BE2C (cell line): ENCODE measurements around the gene LAX1.

Experiments
- DNase-seq: peaks from one replicate; pipeline ENCODE4 v3.0.0-alpha.2; 2020
- H3K27me3 ChIP-seq: fragments of 250-450 bp; sonication (Bioruptor Pico); 2 replicates; pipeline ENCODE4 v1.5.1; 2020; ENCODE audit warnings: mild to moderate bottlenecking
- H3K36me3 ChIP-seq: fragments of 250-450 bp; sonication (Bioruptor Pico); 2 replicates; pipeline ENCODE4 v1.5.1; 2020; ENCODE audit warnings: mild to moderate bottlenecking
- H3K4me1 ChIP-seq: fragments of 250-450 bp; sonication (Bioruptor Pico); 2 replicates; pipeline ENCODE4 v1.5.1; 2020
- H3K4me3 ChIP-seq: 2 replicates; pipeline ENCODE4 v1.5.1; 2011; ENCODE audit warnings: low read depth, low read length
- H3K9me3 ChIP-seq: fragments of 250-450 bp; sonication (Bioruptor Pico); 2 replicates; pipeline ENCODE4 v1.5.1; 2020
- TF ChIP-seq, protein P1 (sequence below): IDR thresholded peaks from 2 replicates; pipeline ENCODE4 v1.5.1; 2012; ENCODE audit warnings: mild to moderate bottlenecking, low read depth, low read length

LAX1 gene

DNA sequence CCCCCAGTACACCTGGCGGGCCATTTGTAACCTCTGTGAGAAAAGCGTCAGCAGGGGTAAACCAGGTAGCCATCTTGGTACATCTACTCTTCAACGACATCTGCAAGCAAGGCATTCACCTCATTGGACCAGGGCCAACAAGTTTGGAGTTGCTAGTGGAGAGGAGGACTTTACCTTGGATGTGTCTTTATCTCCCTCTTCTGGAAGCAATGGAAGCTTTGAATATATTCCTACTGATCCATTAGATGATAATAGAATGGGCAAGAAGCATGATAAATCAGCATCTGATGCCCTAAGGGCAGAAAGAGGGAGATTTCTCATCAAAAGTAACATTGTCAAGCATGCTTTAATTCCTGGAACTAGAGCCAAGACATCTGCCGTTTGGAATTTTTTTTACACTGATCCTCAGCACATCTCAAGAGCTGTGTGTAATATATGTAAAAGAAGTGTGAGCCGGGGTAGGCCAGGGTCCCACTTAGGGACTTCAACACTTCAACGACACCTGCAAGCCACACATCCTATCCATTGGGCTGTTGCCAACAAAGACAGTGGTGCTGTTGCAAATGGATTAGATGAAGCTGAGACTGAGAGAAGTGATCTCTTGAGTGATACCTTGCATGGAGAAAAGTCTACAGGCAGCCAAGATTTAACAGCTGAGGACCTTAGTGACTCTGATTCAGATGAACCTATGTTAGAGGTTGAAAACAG, 33.1 kb downstream of the LAX1 start:
- peaks cover 5% of the 10 kb centered on the region; the same call in 1 of the 2 replicates for H3K4me1 ChIP-seq
- H3K36me3 ChIP-seq = peaks cover 50% of the 10 kb centered on the region

DNA sequence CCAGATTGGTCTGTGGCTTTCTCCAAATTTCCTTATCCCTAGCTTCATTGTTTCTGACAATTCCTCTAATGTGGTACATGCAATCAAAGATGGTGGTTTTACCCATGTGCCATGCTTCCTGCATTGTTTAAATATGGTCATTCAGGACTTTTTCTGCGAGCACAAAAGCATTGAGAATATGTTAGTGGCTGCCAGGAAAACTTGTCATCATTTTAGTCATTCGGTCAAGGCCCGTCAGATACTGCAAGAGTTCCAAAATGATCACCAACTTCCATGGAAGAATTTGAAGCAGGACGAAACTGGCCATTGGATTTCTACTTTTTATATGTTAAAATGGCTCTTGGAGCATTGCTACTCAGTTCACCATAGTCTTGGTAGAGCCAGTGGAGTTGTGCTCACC, 34.2 kb downstream of the LAX1 start:
- H3K9me3 ChIP-seq = 0 out of 2 replicates have a peak, but pooled peaks cover 2% of the 10 kb centered on the region
- DNase-seq = no peak
- no peaks in the 10 kb centered on the region for H3K27me3 ChIP-seq
- H3K4me1 ChIP-seq = peaks cover 5% of the 10 kb centered on the region; the same call in 1 of the 2 replicates
- no peak overlapping the region for H3K4me3 ChIP-seq
- TF ChIP-seq, protein P1, sequence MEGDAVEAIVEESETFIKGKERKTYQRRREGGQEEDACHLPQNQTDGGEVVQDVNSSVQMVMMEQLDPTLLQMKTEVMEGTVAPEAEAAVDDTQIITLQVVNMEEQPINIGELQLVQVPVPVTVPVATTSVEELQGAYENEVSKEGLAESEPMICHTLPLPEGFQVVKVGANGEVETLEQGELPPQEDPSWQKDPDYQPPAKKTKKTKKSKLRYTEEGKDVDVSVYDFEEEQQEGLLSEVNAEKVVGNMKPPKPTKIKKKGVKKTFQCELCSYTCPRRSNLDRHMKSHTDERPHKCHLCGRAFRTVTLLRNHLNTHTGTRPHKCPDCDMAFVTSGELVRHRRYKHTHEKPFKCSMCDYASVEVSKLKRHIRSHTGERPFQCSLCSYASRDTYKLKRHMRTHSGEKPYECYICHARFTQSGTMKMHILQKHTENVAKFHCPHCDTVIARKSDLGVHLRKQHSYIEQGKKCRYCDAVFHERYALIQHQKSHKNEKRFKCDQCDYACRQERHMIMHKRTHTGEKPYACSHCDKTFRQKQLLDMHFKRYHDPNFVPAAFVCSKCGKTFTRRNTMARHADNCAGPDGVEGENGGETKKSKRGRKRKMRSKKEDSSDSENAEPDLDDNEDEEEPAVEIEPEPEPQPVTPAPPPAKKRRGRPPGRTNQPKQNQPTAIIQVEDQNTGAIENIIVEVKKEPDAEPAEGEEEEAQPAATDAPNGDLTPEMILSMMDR = no peak
- peaks cover 58% of the 10 kb centered on the region for H3K36me3 ChIP-seq

More for the DNA sequence above, 33.1 kb downstream of the LAX1 start:
- Histone ChIP-seq H3K27me3 (no peaks in the 10 kb centered on the region), H3K9me3 (0 out of 2 replicates have a peak, but pooled peaks cover 2% of the 10 kb centered on the region), H3K4me3 (no peak overlapping the region)
- TF ChIP-seq, protein P1 = no peak
- DNase-seq = peak; percentile 14

DNA sequence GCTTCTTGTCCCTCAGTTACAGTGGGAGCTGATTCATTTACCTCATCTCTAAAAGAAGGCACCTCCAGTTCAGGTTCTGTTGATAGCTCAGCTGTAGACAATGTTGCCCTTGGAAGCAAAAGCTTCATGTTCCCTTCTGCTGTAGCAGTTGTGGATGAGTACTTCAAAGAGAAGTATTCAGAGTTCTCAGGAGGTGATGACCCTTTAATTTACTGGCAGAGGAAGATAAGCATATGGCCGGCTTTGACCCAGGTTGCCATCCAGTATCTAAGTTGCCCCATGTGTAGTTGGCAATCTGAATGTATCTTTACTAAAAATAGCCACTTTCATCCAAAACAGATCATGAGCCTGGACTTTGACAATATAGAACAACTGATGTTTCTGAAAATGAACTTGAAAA, 35.0 kb downstream of the LAX1 start:
- H3K27me3 ChIP-seq = no peaks in the 10 kb centered on the region
- H3K4me1 ChIP-seq = peaks cover 5% of the 10 kb centered on the region; the same call in 1 of the 2 replicates
- no peak overlapping the region for H3K4me3 ChIP-seq
- no peak for DNase-seq
- H3K36me3 ChIP-seq = peaks cover 61% of the 10 kb centered on the region
- H3K9me3 ChIP-seq = 0 out of 2 replicates have a peak, but pooled peaks cover 2% of the 10 kb centered on the region
- TF ChIP-seq, protein P1 = no peak

DNA sequence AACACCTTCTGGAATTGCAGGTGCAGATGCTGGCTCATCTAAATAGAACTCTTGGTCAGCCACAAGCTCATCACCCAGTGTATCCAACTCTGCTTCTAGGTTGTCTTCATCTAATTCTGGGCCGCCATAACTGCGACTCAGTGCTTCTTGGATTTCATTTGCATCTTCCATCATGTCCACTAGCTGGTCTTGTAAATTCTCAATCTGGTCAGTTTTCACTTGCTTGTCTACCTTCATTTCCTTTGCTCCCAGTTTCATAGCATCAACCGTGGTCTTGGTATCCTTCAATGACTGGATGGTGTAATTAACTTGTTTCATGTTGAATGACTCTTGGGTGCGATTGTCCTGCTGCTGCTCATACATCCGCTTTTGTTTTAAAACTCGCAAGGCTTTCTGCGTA, 40.7 kb downstream of the LAX1 start:
- Histone ChIP-seq H3K36me3 (peaks cover 62% of the 10 kb centered on the region), H3K4me3 (no peak overlapping the region), H3K27me3 (no peaks in the 10 kb centered on the region), H3K4me1 (no peaks in the 10 kb centered on the region), H3K9me3 (no peaks in the 10 kb centered on the region)
- TF ChIP-seq, protein P1 = no peak
- no peak for DNase-seq

DNA sequence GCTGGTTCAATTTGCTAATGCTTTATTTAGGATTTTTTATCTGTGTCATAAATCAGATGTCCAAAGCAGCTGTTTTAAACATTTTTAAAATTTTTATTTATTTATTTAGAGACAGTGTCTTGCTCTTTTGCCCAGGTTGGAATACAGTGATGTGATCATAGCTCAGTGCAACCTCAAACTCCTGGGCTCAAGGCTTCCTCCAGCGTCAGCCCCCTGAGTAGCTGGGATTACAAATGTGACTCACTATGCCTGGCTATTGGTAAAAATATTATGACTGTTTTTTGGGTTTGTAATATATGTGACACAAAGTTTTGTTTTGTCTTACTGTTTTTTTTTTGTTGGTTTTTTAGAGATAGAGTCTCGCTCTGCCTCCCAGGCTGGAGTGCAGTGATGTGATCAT, 42.2 kb downstream of the LAX1 start:
- Histone ChIP-seq H3K4me3 (no peak overlapping the region), H3K27me3 (no peaks in the 10 kb centered on the region), H3K4me1 (no peaks in the 10 kb centered on the region), H3K9me3 (no peaks in the 10 kb centered on the region), H3K36me3 (peaks cover 62% of the 10 kb centered on the region)
- TF ChIP-seq, protein P1 = no peak
- DNase-seq = no peak

DNA sequence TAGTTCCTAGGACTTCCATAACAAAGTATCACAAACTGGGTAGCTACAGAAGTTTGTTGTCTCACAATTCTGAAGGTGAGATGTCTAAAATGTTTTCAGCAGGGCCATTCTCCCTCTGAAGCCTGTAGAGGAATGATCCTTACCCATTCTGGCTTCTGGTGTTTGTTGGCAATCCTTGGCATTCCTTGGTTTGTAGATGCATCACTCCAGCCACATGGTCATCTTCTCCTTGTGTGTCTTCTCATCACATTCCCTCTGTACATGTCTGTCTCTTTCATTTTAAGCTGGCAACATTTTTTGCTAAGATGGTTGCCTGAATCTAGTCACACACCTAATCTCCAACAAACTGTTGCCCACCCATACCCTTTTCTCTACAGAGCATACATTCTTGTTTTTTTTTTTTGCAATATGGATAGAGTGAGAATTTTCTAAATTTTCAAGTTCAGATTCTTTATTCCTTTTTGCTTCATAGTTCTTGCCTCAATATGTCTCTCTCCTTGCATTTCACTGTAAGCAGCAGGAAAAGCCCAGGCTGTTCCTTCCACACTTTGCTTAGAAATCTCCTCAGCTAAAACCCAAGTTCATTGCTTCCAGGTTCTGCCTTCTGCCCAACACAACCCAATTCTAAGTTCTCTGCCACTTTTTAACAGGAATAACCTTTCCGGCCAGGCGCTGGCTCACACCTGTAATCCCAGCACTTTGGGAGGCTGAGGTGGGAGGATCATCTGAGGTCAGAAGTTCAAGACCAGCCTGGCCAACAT, 48.8 kb downstream of the LAX1 start:
- Histone ChIP-seq H3K4me3 (no peak overlapping the region), H3K9me3 (no peaks in the 10 kb centered on the region), H3K36me3 (peaks cover 66% of the 10 kb centered on the region), H3K4me1 (no peaks in the 10 kb centered on the region), H3K27me3 (no peaks in the 10 kb centered on the region)
- TF ChIP-seq, protein P1 = no peak
- DNase-seq = no peak
